Bone marrow (tissue), 2 donors: Measurements from ENCODE around the gene EDN3.

Source experiments
- DNase-seq, 2 donors: peaks; one replicate each; lab custom pipeline; 2025; lab: John Stamatoyannopoulos, UW

The EDN3 gene

DNA sequence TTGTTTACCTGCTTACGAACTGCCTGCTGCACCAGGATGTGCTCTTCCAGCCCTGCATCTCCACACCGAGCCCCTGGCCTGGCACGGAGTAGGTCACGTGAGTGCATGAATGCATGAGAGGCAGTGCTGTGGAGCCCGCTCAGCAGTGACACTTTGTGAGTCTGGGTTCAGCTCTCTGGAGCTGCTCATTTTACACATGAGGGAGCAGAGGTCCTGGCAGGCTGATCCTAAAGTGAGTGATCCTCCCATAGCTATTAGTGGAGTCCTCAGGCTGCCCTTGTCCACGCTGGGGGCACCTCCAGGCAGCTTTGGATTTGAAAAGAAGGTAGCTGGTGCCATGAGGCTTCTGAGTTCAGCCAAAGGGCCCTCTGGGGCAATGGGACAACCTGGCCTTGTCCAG is 64.2 kb downstream of the EDN3 start:
- no peak for DNase-seq

DNA sequence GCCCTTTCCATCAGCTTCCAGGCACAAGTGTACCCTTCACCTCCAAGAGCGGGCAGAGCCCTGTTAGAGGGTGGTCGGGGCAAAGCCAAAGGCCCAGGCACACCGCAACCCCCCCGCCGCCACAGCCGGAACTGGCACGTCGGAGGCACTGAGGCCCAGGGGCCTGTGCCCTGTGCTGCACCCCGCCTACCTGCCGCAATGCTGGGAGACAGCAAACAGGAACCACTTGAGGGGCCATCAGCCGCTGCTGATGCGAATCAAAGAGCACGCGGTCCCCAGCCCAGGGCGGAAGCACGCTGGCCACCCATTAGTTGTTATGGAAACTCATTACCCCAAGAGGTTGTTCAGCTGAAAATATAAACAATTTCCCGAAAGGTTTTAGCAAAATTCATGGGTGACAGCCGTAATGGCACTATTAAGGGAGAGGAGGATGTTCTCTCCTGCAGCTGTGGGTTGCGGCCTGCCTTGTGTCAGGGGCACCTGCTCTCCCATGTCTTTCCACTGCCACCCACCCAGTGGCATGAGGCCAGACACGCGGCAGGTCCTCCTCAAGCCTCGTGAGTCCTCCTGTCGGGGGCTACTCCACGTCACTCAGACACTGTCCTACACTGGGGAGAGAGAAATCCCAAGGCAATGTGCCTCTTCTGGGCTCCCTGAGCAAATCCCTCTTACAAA is 65.3 kb downstream of the EDN3 start:
- DNase-seq: no peak

DNA sequence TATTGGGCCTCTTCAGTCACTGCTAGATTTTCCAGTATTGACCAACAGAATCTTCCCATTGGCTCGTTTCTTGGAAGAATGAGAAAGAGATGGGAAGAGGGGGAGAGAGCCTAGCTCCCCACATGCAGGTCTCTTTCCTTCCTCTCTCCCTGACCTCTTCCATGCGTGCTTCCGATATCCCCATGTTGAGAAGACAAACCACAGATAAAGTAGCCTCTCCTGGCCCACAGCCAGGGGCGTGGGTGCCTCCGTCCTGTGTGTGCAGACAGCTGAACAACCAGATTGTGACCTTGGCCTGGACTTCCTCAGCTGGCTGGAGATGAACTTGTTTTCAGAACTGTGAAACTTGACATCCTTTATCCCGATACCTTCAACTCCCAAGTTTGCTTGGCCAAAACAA is 71.0 kb downstream of the EDN3 start:
- no peak for DNase-seq

DNA sequence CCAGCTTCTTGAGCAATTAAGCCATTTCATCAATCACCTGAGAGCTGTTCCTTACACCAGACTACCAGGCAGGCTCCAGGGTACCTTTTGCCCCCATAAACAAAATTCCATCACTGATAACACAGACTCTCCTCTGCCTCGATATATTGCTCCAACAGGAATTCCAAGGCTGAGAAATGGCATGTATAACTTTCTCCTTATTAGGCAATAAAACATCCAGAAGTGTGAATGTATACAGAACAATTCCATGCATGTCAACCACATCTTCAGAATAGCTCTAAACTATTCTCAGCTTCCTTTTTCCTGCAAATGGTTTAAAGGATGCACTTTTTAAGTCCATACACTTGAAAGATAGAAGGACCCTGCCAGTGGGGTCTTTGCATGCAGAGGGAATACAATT is 73.8 kb downstream of the EDN3 start:
- DNase-seq: no peak

GRCh38 chr20:59375541-59375940 is 75.1 kb downstream of the EDN3 start:
- no peak for DNase-seq
